ENCODE data around the gene NLRX1. TPM values are rescaled to one million over a fixed set of nuclear protein-coding genes. Genes with fewer than 3 reads are reported as not detected.

Gene NLRX1
- total RNA-seq, 4 donors from 2014 or later: 31.5 to 83.3 (median 67.5) TPM

- DNase-seq: no peak
- 11 to 22% methylated on average over 3 of the region's 7 CpGs for WGBS, 2 donors
- H3K4me1 ChIP-seq: peaks cover 8 to 31% (median 11%) of the 10 kb centered on the region in 3 donors
- no peak overlapping the region for H3K27ac ChIP-seq
- no peaks in the 10 kb centered on the region for H3K36me3 ChIP-seq
- peaks cover 0 to 61% (median 0%) of the 10 kb centered on the region in 4 donors for H3K27me3 ChIP-seq
- no peak for TF ChIP-seq POLR2A (IDR thresholded peaks at IDR 0.05)
- peak; percentile 26 to 67 (median 52) for TF ChIP-seq CTCF (IDR thresholded peaks at IDR 0.05)
- no peak overlapping the region for H3K4me3 ChIP-seq
- H3K9me3 ChIP-seq: no peaks in the 10 kb centered on the region
- intact Hi-C loops (cut with DNase I): no loop called here
Observed at GRCh38 chr11:119144825-119145486, 23.6 kb upstream of the NLRX1 start.

GRCh38 chr11:119145551-119145950 is 23.0 kb upstream of the NLRX1 start:
- H3K9me3 ChIP-seq: no peaks in the 10 kb centered on the region
- no peak overlapping the region for H3K4me3 ChIP-seq
- DNase-seq: no peak
- H3K36me3 ChIP-seq: no peaks in the 10 kb centered on the region
- intact Hi-C loops (cut with DNase I): no loop called here
- no peak for TF ChIP-seq POLR2A (IDR thresholded peaks at IDR 0.05)
- TF ChIP-seq CTCF (IDR thresholded peaks at IDR 0.05): no peak
- no peak overlapping the region for H3K27ac ChIP-seq
- H3K4me1 ChIP-seq: peaks cover 8 to 37% (median 11%) of the 10 kb centered on the region in 3 donors
- WGBS, 2 donors: 50 to 70% methylated on average over 3 of the region's 3 CpGs
- peaks cover 0 to 60% (median 0%) of the 10 kb centered on the region in 4 donors for H3K27me3 ChIP-seq

- peaks cover 8 to 44% (median 15%) of the 10 kb centered on the region in 3 donors for H3K4me1 ChIP-seq
- H3K27ac ChIP-seq: no peak overlapping the region
- TF ChIP-seq POLR2A (IDR thresholded peaks at IDR 0.05): no peak
- TF ChIP-seq CTCF (IDR thresholded peaks at IDR 0.05): no peak
- peaks cover 0 to 50% (median 0%) of the 10 kb centered on the region in 4 donors for H3K27me3 ChIP-seq
- H3K36me3 ChIP-seq: no peaks in the 10 kb centered on the region
- DNase-seq: no peak
- H3K9me3 ChIP-seq: no peaks in the 10 kb centered on the region
- WGBS, 2 donors: 49 to 57% methylated on average over 5 to 6 of the region's 6 CpGs
- intact Hi-C loops (cut with DNase I): no loop called here
- H3K4me3 ChIP-seq: no peak overlapping the region
Observed at GRCh38 chr11:119147604-119148333, 20.8 kb upstream of the NLRX1 start.

- Histone ChIP-seq H3K36me3 (no peaks in the 10 kb centered on the region), H3K27ac (no peak overlapping the region), H3K9me3 (no peaks in the 10 kb centered on the region), H3K4me3 (peak overlapping the region; percentile 45 to 80 (median 54)), H3K4me1 (peaks cover 8 to 44% (median 15%) of the 10 kb centered on the region in 3 donors), H3K27me3 (peaks cover 0 to 50% (median 0%) of the 10 kb centered on the region in 4 donors)
- 2 to 22% methylated on average over 2 to 4 of the region's 16 CpGs for WGBS, 2 donors
- TF ChIP-seq CTCF (IDR thresholded peaks at IDR 0.05): no peak
- no peak for TF ChIP-seq POLR2A (IDR thresholded peaks at IDR 0.05)
- intact Hi-C loops (cut with DNase I): no loop called here
- DNase-seq: no peak
Observed at GRCh38 chr11:119148720-119149017, 19.9 kb upstream of the NLRX1 start.
